Loucy (cell line): ENCODE data around the gene ALG3.

Experiments
- H2AFZ ChIP-seq: fragments of 200-600 bp; sonication (generic); 2 replicates; pipeline ENCODE4 v1.6.0; 2016; ENCODE audit warnings: antibody characterized with exemption, mild to moderate bottlenecking, low read length, moderate library complexity
- H3F3A ChIP-seq: fragments of 200-600 bp; 2 replicates; pipeline ENCODE4 v1.6.0; 2016; ENCODE audit warnings: antibody characterized with exemption, low read depth, mild to moderate bottlenecking
- H3K27me3 ChIP-seq: fragments of 200-600 bp; sonication (generic); 2 replicates; pipeline ENCODE4 v1.6.1; 2014; ENCODE audit warnings: low read length, mild to moderate bottlenecking; ENCODE audit not compliant: insufficient read depth, poor library complexity, severe bottlenecking
- H3K36me3 ChIP-seq: fragments of 200-600 bp; sonication (generic); 2 replicates; pipeline ENCODE4 v1.6.1; 2016; ENCODE audit warnings: low read length; ENCODE audit not compliant: insufficient read depth
- H3K4me1 ChIP-seq: fragments of 200-600 bp; sonication (generic); 2 replicates; pipeline ENCODE4 v1.5.1; 2014; ENCODE audit warnings: low read length, mild to moderate bottlenecking; ENCODE audit not compliant: insufficient read depth, poor library complexity, severe bottlenecking
- H3K4me2 ChIP-seq: fragments of 200-600 bp; sonication (generic); 2 replicates; pipeline ENCODE4 v1.6.0; 2014; ENCODE audit warnings: antibody characterized with exemption, low read length, low read depth, mild to moderate bottlenecking; ENCODE audit not compliant: poor library complexity, severe bottlenecking
- H3K4me3 ChIP-seq: fragments of 200-600 bp; sonication (generic); 2 replicates; pipeline ENCODE4 v1.5.1; 2014; ENCODE audit warnings: low read length, mild to moderate bottlenecking, mixed read lengths; ENCODE audit not compliant: poor library complexity, severe bottlenecking
- H3K79me2 ChIP-seq: fragments of 200-600 bp; sonication (generic); 2 replicates; pipeline ENCODE4 v1.6.1; 2014; ENCODE audit warnings: low read length; ENCODE audit not compliant: insufficient read depth
- H3K9ac ChIP-seq: fragments of 200-600 bp; sonication (generic); 2 replicates; pipeline ENCODE4 v1.6.0; 2014; ENCODE audit warnings: mild to moderate bottlenecking, low read depth, low read length, moderate library complexity; ENCODE audit not compliant: poor library complexity, severe bottlenecking
- H3K9me2 ChIP-seq: fragments of 200-600 bp; sonication (generic); replicated peaks from 2 replicates; pipeline ENCODE4 v1.6.1; 2016; ENCODE audit warnings: low read depth, low read length, mixed read lengths
- H3K9me3 ChIP-seq: fragments of 200-600 bp; sonication (generic); 2 replicates; pipeline ENCODE4 v1.6.1; 2014; ENCODE audit warnings: mild to moderate bottlenecking, antibody characterized with exemption, low read length, low read depth; ENCODE audit not compliant: insufficient read depth
- H4K20me1 ChIP-seq: fragments of 200-600 bp; sonication (generic); 2 replicates; pipeline ENCODE4 v1.6.0; 2014; ENCODE audit warnings: antibody characterized with exemption, low read length, mild to moderate bottlenecking; ENCODE audit not compliant: insufficient read depth, poor library complexity, severe bottlenecking
- EZH2phosphoT487 ChIP-seq: fragments of 200-600 bp; IDR thresholded peaks from 2 replicates; pipeline ENCODE4 v1.6.1; 2018; ENCODE audit warnings: antibody characterized with exemption, mild to moderate bottlenecking, moderate library complexity, borderline replicate concordance
- TF ChIP-seq, protein P1 (sequence below): fragments of 200-600 bp; sonication (generic); conservative IDR thresholded peaks from 2 replicates; pipeline ENCODE4 v1.5.1; 2014; ENCODE audit warnings: mild to moderate bottlenecking, antibody characterized with exemption, low read length

The ALG3 gene

GRCh38 chr3:184218814-184219213, 29.9 kb downstream of the ALG3 start:
- Histone ChIP-seq H3K4me3 (no peak overlapping the region), H3K79me2 (no peaks in the 10 kb centered on the region), H3K9me2 (no peaks in the 10 kb centered on the region), H3F3A (no peaks in the 10 kb centered on the region), H3K9ac (no peak overlapping the region), H4K20me1 (no peaks in the 10 kb centered on the region), H3K27me3 (no peaks in the 10 kb centered on the region), H3K4me1 (no peaks in the 10 kb centered on the region), H3K9me3 (no peaks in the 10 kb centered on the region), H3K36me3 (no peaks in the 10 kb centered on the region), H3K4me2 (no peak overlapping the region), H2AFZ (no peak overlapping the region)
- TF ChIP-seq EZH2phosphoT487 = no peak
- TF ChIP-seq, protein P1, sequence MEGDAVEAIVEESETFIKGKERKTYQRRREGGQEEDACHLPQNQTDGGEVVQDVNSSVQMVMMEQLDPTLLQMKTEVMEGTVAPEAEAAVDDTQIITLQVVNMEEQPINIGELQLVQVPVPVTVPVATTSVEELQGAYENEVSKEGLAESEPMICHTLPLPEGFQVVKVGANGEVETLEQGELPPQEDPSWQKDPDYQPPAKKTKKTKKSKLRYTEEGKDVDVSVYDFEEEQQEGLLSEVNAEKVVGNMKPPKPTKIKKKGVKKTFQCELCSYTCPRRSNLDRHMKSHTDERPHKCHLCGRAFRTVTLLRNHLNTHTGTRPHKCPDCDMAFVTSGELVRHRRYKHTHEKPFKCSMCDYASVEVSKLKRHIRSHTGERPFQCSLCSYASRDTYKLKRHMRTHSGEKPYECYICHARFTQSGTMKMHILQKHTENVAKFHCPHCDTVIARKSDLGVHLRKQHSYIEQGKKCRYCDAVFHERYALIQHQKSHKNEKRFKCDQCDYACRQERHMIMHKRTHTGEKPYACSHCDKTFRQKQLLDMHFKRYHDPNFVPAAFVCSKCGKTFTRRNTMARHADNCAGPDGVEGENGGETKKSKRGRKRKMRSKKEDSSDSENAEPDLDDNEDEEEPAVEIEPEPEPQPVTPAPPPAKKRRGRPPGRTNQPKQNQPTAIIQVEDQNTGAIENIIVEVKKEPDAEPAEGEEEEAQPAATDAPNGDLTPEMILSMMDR = no peak

GRCh38 chr3:184211718-184212117, 37.0 kb downstream of the ALG3 start:
- H3K9me3 ChIP-seq = no peaks in the 10 kb centered on the region
- TF ChIP-seq, protein P1 = no peak
- TF ChIP-seq EZH2phosphoT487 = no peak

DNA sequence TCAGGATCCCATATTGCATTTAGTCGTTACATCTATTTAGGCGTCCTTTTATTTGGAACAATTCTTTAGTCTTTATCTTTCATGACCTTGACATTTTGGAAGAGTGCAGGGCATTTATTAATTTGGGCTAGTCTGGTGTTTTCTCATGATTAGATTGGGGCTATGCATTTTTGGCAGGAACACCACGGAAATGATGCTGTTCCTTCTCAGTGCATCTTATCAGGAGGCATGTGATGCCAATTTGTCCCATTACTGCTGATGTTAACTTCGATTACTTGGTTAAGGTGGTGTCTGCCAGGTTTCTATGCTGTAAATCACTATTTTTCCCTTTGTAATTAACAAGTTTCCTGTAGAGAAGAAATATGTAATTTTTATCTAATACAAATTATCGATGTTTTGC, 37.5 kb downstream of the ALG3 start:
- Histone ChIP-seq H3K9me2 (no peaks in the 10 kb centered on the region), H3K4me1 (no peaks in the 10 kb centered on the region), H3F3A (no peaks in the 10 kb centered on the region), H3K9ac (no peak overlapping the region), H3K79me2 (no peaks in the 10 kb centered on the region), H3K9me3 (no peaks in the 10 kb centered on the region), H3K27me3 (no peaks in the 10 kb centered on the region), H4K20me1 (no peaks in the 10 kb centered on the region), H2AFZ (no peak overlapping the region), H3K36me3 (no peaks in the 10 kb centered on the region), H3K4me2 (no peak overlapping the region), H3K4me3 (no peak overlapping the region)
- no peak for TF ChIP-seq EZH2phosphoT487
- TF ChIP-seq, protein P1 = no peak

More at GRCh38 chr3:184211718-184212117, 37.0 kb downstream of the ALG3 start:
- Histone ChIP-seq H3K4me2 (no peak overlapping the region), H3K36me3 (no peaks in the 10 kb centered on the region), H3F3A (no peaks in the 10 kb centered on the region), H4K20me1 (no peaks in the 10 kb centered on the region), H2AFZ (no peak overlapping the region), H3K4me1 (no peaks in the 10 kb centered on the region), H3K9me2 (no peaks in the 10 kb centered on the region), H3K9ac (no peak overlapping the region), H3K79me2 (no peaks in the 10 kb centered on the region), H3K4me3 (no peak overlapping the region), H3K27me3 (no peaks in the 10 kb centered on the region)
